Nephron (organoid): Measurements from ENCODE around the gene HOXB13.
A peak's percentile ranks its signal among the peaks of the same experiment; 100 is the strongest.

Experiments used
- H3K27ac Mint-ChIP-seq, 3 experiments: 2 replicates each; pipeline ENCODE4 v1.8.0; 2020; ENCODE audit warnings: mixed read lengths in 3 of 3, mild to moderate bottlenecking in 2 of 3, moderate library complexity in 1 of 3
- H3K27me3 Mint-ChIP-seq: 2 replicates; pipeline ENCODE4 v1.8.0; 2021; ENCODE audit warnings: low read depth, mild to moderate bottlenecking, moderate library complexity, mixed read lengths
- H3K36me3 Mint-ChIP-seq: 2 replicates; pipeline ENCODE4 v1.8.0; 2020; ENCODE audit warnings: low read depth, mixed read lengths
- H3K4me1 Mint-ChIP-seq: 2 replicates; pipeline ENCODE4 v1.8.0; 2020; ENCODE audit warnings: mixed read lengths
- H3K4me3 Mint-ChIP-seq, 3 experiments: 2 replicates each; pipeline ENCODE4 v1.8.0; 2020; ENCODE audit warnings: mild to moderate bottlenecking in 3 of 3, mixed read lengths in 3 of 3, moderate library complexity in 2 of 3
- H3K9me3 Mint-ChIP-seq: 2 replicates; pipeline ENCODE4 v1.8.0; 2020; ENCODE audit warnings: mixed read lengths
- CTCF ChIP-seq, 3 experiments: fragments of 200-600 bp; sonication (generic); IDR thresholded peaks; one replicate each; pipeline ENCODE4 v1.5.0; 2021; ENCODE audit warnings: antibody characterized with exemption in 3 of 3; ENCODE audit not compliant: unreplicated experiment in 3 of 3

The HOXB13 gene

GRCh38 chr17:48681609-48682008 is 46.9 kb downstream of the HOXB13 start:
- no peak overlapping the region for H3K27ac Mint-ChIP-seq
- H3K4me1 Mint-ChIP-seq = no peaks in the 10 kb centered on the region
- no peak overlapping the region for H3K4me3 Mint-ChIP-seq
- no peak for TF ChIP-seq CTCF (IDR thresholded peaks at IDR 0.05; ENCODE audit: unreplicated experiment in 3 of 3)
- H3K27me3 Mint-ChIP-seq = peaks cover 54% of the 10 kb centered on the region
- no peaks in the 10 kb centered on the region for H3K36me3 Mint-ChIP-seq
- no peaks in the 10 kb centered on the region for H3K9me3 Mint-ChIP-seq

- H3K4me1 Mint-ChIP-seq = no peaks in the 10 kb centered on the region
- no peaks in the 10 kb centered on the region for H3K9me3 Mint-ChIP-seq
- no peak overlapping the region for H3K27ac Mint-ChIP-seq
- TF ChIP-seq CTCF (IDR thresholded peaks at IDR 0.05; ENCODE audit: unreplicated experiment in 3 of 3) = no peak
- no peaks in the 10 kb centered on the region for H3K36me3 Mint-ChIP-seq
- H3K4me3 Mint-ChIP-seq = no peak overlapping the region
- H3K27me3 Mint-ChIP-seq = peaks cover 73% of the 10 kb centered on the region
Measured at GRCh38 chr17:48679385-48680096, 49.0 kb downstream of the HOXB13 start.

- Mint-ChIP-seq H3K4me3 (peak overlapping the region in 1 of 3 experiments; percentile 41), H3K4me1 (no peaks in the 10 kb centered on the region), H3K27ac (no peak overlapping the region), H3K27me3 (peaks cover 73% of the 10 kb centered on the region), H3K36me3 (no peaks in the 10 kb centered on the region), H3K9me3 (no peaks in the 10 kb centered on the region)
- peak; percentile 89 to 96 (median 94) for TF ChIP-seq CTCF (IDR thresholded peaks at IDR 0.05; ENCODE audit: unreplicated experiment in 3 of 3)
Measured at GRCh38 chr17:48678141-48678971, 50.2 kb downstream of the HOXB13 start.

- peaks cover 65% of the 10 kb centered on the region for H3K27me3 Mint-ChIP-seq
- no peaks in the 10 kb centered on the region for H3K9me3 Mint-ChIP-seq
- H3K36me3 Mint-ChIP-seq = no peaks in the 10 kb centered on the region
- H3K27ac Mint-ChIP-seq = no peak overlapping the region
- TF ChIP-seq CTCF (IDR thresholded peaks at IDR 0.05; ENCODE audit: unreplicated experiment in 3 of 3) = no peak
- H3K4me1 Mint-ChIP-seq = no peaks in the 10 kb centered on the region
- no peak overlapping the region for H3K4me3 Mint-ChIP-seq
Measured at GRCh38 chr17:48676963-48677558, 51.5 kb downstream of the HOXB13 start.
